HEK293 (cell line): ENCODE results near the gene AEBP1.

Experiments
- CTCF ChIP-seq: fragments of 450-650 bp; formaldehyde crosslinking; IDR thresholded peaks from 2 replicates; pipeline ENCODE4 v1.5.1; 2016; ENCODE audit warnings: missing biosample characterization, missing genetic modification characterization
- OVOL3 ChIP-seq: fragments of 450-650 bp; formaldehyde crosslinking; IDR thresholded peaks from 2 replicates; pipeline ENCODE4 v1.5.1; 2016; ENCODE audit warnings: missing biosample characterization, missing genetic modification characterization
- ZFHX2 ChIP-seq: fragments of 450-650 bp; formaldehyde crosslinking; conservative IDR thresholded peaks from 2 replicates; pipeline ENCODE4 v1.5.1; 2016; ENCODE audit warnings: missing biosample characterization, missing genetic modification characterization
- ZSCAN4 ChIP-seq: fragments of 450-650 bp; formaldehyde crosslinking; IDR thresholded peaks from 2 replicates; pipeline ENCODE4 v1.5.1; 2017; ENCODE audit warnings: missing biosample characterization, missing genetic modification characterization

GRCh38 chr7:44080686-44081265 is 23.4 kb upstream of the AEBP1 start:
- no peak for TF ChIP-seq CTCF
- TF ChIP-seq OVOL3 (tag by site-specific recombination) = no peak
- no peak for TF ChIP-seq ZFHX2 (tag by site-specific recombination)
- no peak for TF ChIP-seq ZSCAN4 (tag by site-specific recombination)
